Neural progenitor cell (in vitro differentiated cells): ENCODE data around the gene INSR.

Source experiments
- CTCF ChIP-seq: fragments of 200-600 bp; sonication (generic); IDR thresholded peaks from 2 replicates; pipeline ENCODE4 v1.5.1; 2017; ENCODE audit warnings: antibody characterized with exemption, mild to moderate bottlenecking
- EZH2 ChIP-seq: fragments of 200-600 bp; sonication (generic); IDR thresholded peaks from 2 replicates; pipeline ENCODE4 v1.6.1; 2017; ENCODE audit warnings: antibody characterized with exemption, mild to moderate bottlenecking, moderate library complexity
- EZH2phosphoT487 ChIP-seq: fragments of 200-600 bp; sonication (generic); IDR thresholded peaks from 2 replicates; pipeline ENCODE4 v1.6.1; 2017; ENCODE audit warnings: antibody characterized with exemption

- no peak for TF ChIP-seq EZH2
- no peak for TF ChIP-seq CTCF
- no peak for TF ChIP-seq EZH2phosphoT487
Measured at GRCh38 chr19:7153022-7153421, 141.2 kb downstream of the INSR start.
